Endothelial cell of umbilical vein (primary cell): ENCODE measurements around the gene CCL14.

Experiments
- EZH2 ChIP-seq: IDR thresholded peaks from 2 replicates; pipeline ENCODE4 v1.6.1; 2012; ENCODE audit warnings: borderline replicate concordance, low read depth, mild to moderate bottlenecking, moderate library complexity, low read length, inconsistent platforms; ENCODE audit not compliant: severe bottlenecking
- POLR2A ChIP-seq: IDR thresholded peaks from 2 replicates; pipeline ENCODE4 v1.6.1; 2012; ENCODE audit warnings: low read depth, mild to moderate bottlenecking, control low read depth, low read length
- TF ChIP-seq, protein P1 (sequence below), 2 donors: IDR thresholded peaks; 1 replicate in 1 of 2; 2 replicates in 1 of 2; pipeline ENCODE4 v1.5.1; 2011; ENCODE audit warnings: low read length in 2 of 2, mild to moderate bottlenecking in 2 of 2, moderate library complexity in 2 of 2, control low read depth in 1 of 2, inconsistent platforms in 1 of 2, low read depth in 1 of 2; ENCODE audit not compliant: insufficient read depth in 1 of 2; ENCODE audit errors: extremely low read depth in 1 of 2
- TF ChIP-seq, protein P2 (sequence below): IDR thresholded peaks from 2 replicates; pipeline ENCODE4 v1.6.1; 2011; ENCODE audit not compliant: insufficient read depth, insufficient read length

DNA sequence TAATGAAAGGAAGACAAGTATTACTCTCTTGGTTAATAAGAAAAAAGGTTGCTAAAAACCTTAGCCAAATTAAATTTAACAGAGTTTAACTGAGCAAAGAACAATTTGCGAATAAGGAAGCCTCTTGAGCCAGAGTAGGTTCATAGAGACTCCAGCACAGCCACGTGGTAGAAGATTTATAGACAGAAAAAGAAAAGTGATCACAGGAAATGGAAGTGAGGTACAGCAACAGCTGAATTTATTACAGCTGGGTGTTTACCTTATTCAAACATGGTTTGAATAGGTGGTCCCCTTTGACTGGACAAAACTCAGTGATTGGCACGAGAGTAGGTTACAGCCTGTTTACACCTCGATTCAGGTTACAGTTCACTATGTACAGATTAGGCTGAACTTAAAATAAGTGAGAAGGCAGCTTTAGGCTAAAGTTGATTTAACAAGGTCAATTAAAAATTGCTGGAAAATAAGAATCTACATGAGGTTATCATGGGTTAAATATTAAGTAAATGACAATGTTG, 18.1 kb upstream of the CCL14 start:
- TF ChIP-seq, protein P1, sequence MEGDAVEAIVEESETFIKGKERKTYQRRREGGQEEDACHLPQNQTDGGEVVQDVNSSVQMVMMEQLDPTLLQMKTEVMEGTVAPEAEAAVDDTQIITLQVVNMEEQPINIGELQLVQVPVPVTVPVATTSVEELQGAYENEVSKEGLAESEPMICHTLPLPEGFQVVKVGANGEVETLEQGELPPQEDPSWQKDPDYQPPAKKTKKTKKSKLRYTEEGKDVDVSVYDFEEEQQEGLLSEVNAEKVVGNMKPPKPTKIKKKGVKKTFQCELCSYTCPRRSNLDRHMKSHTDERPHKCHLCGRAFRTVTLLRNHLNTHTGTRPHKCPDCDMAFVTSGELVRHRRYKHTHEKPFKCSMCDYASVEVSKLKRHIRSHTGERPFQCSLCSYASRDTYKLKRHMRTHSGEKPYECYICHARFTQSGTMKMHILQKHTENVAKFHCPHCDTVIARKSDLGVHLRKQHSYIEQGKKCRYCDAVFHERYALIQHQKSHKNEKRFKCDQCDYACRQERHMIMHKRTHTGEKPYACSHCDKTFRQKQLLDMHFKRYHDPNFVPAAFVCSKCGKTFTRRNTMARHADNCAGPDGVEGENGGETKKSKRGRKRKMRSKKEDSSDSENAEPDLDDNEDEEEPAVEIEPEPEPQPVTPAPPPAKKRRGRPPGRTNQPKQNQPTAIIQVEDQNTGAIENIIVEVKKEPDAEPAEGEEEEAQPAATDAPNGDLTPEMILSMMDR (IDR thresholded peaks at IDR 0.05; ENCODE audit: extremely low read depth in 1 of 2, insufficient read depth in 1 of 2, low read depth in 1 of 2, low read length in 2 of 2) = no peak
- TF ChIP-seq, protein P2, sequence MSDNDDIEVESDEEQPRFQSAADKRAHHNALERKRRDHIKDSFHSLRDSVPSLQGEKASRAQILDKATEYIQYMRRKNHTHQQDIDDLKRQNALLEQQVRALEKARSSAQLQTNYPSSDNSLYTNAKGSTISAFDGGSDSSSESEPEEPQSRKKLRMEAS = no peak
- TF ChIP-seq EZH2 (no peak), POLR2A (no peak)
